ENCODE measurements around the gene CELF1. TPM values are rescaled to one million over a fixed set of nuclear protein-coding genes. Genes with fewer than 3 reads are reported as not detected.

CELF1 gene
- total and polyA plus RNA-seq, 2 of the 13 experiments (the other 11 are each of a cell fraction or from before 2014, with no cell fraction given), result 69.0 to 80.1 TPM

DNA sequence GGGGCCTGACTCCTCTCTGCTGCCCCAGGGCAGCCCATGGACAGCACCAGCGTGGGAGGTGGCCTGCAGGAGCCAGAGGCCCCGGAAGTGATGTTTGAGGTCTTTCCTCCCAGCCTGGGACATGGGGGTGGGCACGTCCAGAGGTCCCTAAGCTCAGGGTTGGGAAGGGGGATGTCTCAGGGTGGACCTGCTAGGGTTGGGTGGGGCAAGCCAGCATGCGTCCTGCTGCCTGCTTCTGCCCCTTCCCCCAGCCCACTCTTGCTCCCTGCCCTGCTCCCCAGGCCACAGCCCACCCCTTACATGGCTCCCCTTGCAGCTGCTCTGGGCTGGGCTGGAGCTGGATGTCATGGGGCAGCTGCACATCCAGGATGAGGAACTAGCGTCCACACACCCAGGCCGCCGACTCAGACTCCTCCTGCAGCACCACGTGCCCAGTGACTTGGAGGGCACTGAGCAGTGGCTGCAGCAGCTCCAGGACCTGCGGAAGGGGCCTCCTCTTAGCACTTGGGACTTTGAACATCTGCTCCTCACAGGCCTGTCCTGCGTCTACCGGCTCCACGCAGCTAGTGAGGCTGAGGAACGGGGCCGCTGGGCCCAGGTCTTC lies 34.9 kb upstream of the CELF1 start (continued):
- no peak for TF ChIP-seq MIER3 (CRISPR knock-in tag; IDR thresholded peaks at IDR 0.05; ENCODE audit: borderline replicate concordance)
- TF ChIP-seq NFKBIZ (CRISPR knock-in tag; IDR thresholded peaks at IDR 0.05), result no peak
- no peak for TF ChIP-seq HOXA9 (CRISPR knock-in tag; IDR thresholded peaks at IDR 0.05; ENCODE audit: borderline replicate concordance)
- no peak for TF ChIP-seq ATF7 (IDR thresholded peaks at IDR 0.05)
- peak; percentile 52; the same call in 1 of the 2 replicates for TF ChIP-seq ATF7 (CRISPR knock-in tag; IDR thresholded peaks at IDR 0.05)
- 0 out of 2 replicates have a peak, but pooled peaks have one; percentile 16 for TF ChIP-seq FOSL2 (CRISPR knock-in tag; IDR thresholded peaks at IDR 0.05)
- peak; percentile 50; the same call in 1 of the 2 replicates for TF ChIP-seq ZBTB38 (CRISPR knock-in tag; IDR thresholded peaks at IDR 0.05)
- no peak for TF ChIP-seq ZBTB1 (CRISPR knock-in tag; IDR thresholded peaks at IDR 0.05; ENCODE audit: borderline replicate concordance)
- TF ChIP-seq, protein P1, sequence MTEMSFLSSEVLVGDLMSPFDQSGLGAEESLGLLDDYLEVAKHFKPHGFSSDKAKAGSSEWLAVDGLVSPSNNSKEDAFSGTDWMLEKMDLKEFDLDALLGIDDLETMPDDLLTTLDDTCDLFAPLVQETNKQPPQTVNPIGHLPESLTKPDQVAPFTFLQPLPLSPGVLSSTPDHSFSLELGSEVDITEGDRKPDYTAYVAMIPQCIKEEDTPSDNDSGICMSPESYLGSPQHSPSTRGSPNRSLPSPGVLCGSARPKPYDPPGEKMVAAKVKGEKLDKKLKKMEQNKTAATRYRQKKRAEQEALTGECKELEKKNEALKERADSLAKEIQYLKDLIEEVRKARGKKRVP (CRISPR knock-in tag; IDR thresholded peaks at IDR 0.05), result no peak
- TF ChIP-seq, protein P2, sequence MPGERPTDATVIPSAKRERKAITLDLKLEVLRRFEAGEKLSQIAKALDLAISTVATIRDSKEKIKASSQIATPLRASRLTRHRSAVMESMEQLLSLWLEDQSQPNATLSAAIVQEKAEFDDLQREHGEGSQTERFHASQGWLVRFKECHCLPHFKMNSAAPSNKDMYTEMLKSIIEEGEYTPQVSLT (CRISPR knock-in tag; IDR thresholded peaks at IDR 0.05; ENCODE audit: borderline replicate concordance, low read depth), result no peak
- no peak for TF ChIP-seq CCAR2 (optimal IDR thresholded peaks at IDR 0.05; ENCODE audit: low read depth, low read length)
- TF ChIP-seq, protein P3, sequence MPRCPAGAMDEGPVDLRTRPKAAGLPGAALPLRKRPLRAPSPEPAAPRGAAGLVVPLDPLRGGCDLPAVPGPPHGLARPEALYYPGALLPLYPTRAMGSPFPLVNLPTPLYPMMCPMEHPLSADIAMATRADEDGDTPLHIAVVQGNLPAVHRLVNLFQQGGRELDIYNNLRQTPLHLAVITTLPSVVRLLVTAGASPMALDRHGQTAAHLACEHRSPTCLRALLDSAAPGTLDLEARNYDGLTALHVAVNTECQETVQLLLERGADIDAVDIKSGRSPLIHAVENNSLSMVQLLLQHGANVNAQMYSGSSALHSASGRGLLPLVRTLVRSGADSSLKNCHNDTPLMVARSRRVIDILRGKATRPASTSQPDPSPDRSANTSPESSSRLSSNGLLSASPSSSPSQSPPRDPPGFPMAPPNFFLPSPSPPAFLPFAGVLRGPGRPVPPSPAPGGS (CRISPR knock-in tag; IDR thresholded peaks at IDR 0.05), result no peak
- TF ChIP-seq CEBPG (CRISPR knock-in tag; IDR thresholded peaks at IDR 0.05), result no peak
- no peak for TF ChIP-seq THYN1 (CRISPR knock-in tag; IDR thresholded peaks at IDR 0.05; ENCODE audit: borderline replicate concordance, low read depth)
- no peak for TF ChIP-seq CENPT (CRISPR knock-in tag; IDR thresholded peaks at IDR 0.05; ENCODE audit: low read depth)
- TF ChIP-seq, protein P4, sequence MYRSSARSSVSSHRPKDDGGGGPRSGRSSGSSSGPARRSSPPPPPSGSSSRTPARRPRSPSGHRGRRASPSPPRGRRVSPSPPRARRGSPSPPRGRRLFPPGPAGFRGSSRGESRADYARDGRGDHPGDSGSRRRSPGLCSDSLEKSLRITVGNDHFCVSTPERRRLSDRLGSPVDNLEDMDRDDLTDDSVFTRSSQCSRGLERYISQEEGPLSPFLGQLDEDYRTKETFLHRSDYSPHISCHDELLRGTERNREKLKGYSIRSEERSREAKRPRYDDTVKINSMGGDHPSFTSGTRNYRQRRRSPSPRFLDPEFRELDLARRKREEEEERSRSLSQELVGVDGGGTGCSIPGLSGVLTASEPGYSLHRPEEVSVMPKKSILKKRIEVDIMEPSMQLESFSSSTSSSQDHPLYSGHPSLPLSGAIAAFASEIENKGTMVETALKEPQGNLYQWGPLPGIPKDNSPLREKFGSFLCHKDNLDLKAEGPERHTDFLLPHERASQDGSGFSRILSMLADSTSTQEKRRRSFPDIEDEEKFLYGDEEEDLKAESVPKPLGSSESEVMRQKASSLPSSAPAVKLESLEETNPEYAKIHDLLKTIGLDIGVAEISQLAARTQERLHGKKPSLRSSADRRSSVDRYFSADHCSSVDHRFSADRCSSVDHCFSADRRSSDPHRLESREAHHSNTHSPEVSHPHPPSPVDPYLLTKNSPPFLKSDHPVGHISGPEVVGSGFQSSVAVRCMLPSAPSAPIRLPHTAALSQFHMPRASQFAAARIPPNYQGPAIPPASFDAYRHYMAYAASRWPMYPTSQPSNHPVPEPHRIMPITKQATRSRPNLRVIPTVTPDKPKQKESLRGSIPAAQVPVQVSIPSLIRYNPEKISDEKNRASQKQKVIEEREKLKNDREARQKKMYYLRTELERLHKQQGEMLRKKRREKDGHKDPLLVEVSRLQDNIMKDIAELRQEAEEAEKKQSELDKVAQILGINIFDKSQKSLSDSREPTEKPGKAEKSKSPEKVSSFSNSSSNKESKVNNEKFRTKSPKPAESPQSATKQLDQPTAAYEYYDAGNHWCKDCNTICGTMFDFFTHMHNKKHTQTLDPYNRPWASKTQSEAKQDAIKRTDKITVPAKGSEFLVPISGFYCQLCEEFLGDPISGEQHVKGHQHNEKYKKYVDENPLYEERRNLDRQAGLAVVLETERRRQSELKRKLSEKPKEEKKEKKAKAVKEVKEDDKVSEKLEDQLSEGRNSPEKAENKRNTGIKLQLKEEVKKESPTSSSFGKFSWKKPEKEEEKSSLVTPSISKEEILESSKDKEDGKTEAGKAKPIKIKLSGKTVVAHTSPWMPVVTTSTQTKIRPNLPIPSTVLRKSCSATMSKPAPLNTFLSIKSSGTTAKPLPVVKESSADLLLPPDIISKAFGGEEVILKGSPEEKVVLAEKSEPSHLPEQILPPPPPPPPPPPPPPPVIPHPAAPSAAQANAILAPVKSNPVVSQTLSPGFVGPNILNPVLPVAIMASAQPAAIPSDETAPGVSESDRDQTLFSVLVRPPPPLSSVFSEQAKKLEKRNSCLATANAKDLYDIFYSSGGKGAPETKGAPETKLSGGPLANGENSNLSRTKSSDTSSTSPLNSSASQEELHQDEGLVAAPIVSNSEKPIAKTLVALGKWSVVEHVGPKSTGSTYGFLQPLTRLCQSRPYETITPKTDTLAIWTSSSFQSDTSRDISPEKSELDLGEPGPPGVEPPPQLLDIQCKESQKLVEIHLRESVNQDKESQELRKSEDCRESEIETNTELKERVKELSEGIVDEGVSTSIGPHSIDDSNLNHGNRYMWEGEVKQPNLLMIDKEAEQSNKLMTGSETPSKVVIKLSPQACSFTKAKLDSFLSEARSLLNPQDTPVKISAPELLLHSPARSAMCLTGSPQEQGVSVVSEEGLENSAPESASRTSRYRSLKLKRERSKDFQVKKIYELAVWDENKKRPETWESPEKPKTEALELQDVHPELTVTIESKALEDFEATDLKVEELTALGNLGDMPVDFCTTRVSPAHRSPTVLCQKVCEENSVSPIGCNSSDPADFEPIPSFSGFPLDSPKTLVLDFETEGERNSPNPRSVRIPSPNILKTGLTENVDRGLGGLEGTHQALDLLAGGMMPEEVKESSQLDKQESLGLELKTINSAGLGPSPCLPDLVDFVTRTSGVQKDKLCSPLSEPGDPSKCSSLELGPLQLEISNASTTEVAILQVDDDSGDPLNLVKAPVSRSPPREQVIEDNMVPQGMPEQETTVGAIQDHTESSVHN (CRISPR knock-in tag; IDR thresholded peaks at IDR 0.05), result no peak
- no peak for TF ChIP-seq MTF2 (CRISPR knock-in tag; IDR thresholded peaks at IDR 0.05; ENCODE audit: borderline replicate concordance)
- TF ChIP-seq ZNF577 (CRISPR knock-in tag; IDR thresholded peaks at IDR 0.05; ENCODE audit: borderline replicate concordance, low read depth), result no peak
- TF ChIP-seq RAD21 (CRISPR knock-in tag; IDR thresholded peaks at IDR 0.05), result no peak
- no peak for TF ChIP-seq ATAD3A (CRISPR knock-in tag; IDR thresholded peaks at IDR 0.05)
